CD4-positive, alpha-beta T cell treated with Interleukin-15 for 1 hour (primary cell): Measurements from ENCODE around the gene THOC6.

Source experiments
- DNase-seq: peaks from one replicate; pipeline ENCODE4 v3.0.0-alpha.2; 2020

THOC6 gene

DNA sequence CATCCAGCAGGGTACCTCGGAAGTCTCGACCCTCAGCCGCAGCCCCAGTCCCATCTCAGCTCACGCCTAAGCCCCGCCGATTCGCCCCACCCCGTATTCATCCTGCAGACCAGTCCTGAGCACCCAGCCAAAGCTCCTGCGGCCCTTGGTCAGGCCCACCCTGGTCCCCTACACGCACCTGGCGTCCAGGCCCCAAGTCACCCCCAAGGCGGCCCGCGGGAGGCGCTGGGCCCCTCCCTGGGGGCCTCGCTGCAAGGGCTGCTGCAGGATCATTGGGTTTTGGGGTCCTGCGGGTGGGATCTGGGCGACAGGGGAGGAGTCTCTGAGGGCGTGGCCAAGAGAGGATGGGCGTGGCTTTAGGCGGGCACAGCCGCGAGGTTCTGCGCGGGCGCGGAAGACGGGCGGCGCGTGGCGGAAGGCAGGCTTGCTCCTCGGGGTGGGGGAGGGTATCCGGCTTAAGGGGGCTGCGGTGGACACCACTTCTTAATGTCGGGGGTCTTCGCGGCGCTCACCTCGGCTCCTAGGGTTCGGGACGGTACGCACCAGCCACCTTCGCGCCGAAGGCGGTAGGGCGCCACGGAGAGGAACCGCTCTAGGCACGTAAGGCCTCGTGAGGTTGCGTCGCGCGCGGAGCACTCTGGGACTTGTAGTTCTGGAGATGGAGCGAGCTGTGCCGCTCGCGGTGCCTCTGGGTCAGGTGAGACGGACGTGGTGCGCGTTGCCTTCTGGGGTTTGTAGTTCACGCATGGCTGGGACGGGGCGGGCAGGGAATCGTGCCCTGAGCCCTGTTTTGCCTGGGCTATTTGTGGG lies at the start of gene THOC6, which contains the start of gene HCFC1R1:
Gene THOC6 (plus strand): TSS at position 367 of the 810 bp plus-strand sequence. CDS start 292 bp downstream, at position 659.
Gene HCFC1R1 (minus strand): TSS at position 274 of the 810 bp plus-strand sequence. CDS start 1 bp downstream, at position 273.
- DNase-seq, result peak; percentile 96

DNA sequence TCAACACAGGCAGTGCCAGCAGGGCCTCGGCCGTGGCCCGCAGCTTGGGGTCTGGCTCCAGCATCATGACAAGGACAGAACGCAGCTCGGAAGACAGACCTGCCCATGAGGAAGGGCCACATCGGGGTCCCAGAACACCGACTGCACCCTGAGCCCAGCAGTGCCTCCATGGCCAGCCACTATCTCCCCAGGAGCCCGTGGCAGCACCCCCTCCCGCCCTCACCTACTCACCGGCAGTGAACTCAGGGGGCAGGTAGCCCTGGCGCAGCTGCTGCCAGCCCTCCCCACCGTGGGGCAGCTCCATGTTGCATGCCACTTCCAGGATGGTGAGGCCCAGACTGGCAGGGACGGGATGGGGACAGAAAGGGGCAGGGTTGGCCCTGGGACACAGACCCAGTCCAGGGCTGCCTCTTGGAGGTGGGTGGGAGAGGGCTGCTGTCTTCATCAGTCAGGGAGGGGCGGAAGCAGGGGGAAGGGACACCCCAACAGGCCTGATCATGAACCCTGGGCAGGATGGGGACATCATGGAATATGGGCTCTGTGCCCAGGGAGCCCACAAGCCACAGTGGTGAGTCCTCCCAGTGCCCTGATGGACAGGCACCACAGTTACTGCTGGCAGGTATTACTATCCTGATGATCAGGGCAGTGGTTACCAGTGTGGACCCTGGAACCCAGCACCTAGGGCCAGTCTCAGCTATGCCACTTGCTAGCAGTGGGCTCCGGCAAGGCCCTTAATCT lies 49.3 kb upstream of the THOC6 start:
- no peak for DNase-seq

DNA sequence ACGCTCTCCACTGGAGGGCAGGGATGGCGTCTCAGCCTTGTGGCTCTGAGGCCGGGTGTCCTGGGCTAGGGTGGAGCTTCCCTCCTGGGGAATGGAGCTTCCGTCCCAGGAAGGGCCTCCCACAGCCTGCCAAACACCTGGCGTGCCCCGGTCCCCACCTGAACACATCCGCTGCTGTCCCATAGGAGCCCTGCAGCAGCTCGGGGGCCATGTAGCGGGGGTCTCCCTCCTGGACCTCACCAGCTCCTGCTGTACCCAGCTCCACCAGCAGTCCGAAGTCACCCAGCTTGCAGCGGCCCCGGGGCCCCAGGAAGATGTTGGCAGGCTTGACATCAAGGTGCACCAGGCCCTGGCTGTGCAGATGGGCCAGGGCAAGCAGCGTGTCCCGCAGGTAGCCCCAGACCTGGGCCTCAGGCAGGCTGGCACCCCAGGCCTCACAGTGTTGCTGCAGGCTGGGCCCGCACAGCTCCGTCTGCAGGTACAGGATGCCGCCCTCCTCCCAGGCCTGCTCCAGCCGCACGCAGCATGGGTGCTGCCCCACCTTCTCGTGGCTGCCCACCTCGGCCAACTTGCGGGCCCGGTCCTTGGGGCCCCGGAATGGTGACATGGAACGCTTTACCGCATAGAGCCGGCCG lies 48.6 kb upstream of the THOC6 start:
- DNase-seq, result no peak

DNA sequence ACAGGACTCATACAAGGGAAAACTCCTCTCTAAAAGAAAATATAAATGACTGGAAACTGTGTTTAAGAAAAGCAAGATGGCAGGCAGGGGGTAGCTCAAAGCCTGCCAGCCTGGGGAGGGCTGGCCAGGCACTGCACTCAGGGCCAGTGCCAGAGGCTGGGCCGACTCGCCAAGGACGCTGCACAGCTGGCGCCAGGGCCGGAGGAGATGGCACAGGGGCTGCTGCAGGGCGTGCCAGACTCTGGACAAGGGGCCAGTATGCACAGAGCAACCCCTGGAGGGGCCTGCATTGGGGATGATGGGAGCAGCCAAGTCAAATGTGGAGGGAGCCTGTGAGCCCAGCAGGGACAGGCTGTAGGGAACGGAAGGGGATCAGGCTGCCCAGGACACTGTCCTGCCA lies 47.6 kb upstream of the THOC6 start:
- no peak for DNase-seq

DNA sequence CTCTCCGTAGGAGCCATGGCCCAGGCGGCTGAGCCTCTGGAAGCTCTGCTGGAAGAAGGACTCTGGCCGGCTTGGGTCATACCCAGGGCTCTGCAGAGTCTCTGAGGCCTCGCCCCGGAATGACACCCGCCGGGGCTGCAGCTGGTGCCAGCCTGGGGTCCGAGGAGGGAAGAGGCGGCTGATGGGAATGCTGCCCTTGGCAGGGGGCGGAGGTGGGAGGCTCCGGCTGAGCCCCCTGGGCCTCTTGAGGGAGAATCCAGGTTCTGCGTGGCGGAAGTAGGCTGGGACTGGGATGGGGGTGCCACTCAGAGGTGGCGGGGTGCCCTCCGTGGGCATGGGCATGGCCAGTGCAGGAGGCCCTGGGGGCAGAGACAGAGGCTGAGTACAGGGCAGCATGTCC lies 47.2 kb upstream of the THOC6 start:
- DNase-seq, result no peak

DNA sequence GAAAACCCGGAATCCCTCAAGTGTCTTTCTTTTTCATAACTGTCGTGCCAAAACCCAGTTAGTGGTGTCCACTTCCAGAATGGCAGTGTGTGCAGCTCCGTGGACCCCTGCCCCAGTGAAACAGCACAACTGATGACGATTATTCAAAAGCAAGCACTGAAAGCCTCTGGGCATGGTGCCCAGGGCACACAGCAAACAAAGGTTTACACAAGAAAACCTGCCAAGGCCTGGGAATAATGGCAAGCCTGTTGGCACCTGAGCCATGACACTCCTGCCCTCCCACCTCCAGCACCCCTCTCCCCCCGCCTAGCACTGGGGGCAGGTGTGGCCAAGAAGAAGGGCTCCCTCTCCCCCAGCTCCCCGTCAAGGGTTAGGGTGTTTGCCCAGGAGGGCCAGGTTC lies 46.4 kb upstream of the THOC6 start:
- DNase-seq, result no peak

DNA sequence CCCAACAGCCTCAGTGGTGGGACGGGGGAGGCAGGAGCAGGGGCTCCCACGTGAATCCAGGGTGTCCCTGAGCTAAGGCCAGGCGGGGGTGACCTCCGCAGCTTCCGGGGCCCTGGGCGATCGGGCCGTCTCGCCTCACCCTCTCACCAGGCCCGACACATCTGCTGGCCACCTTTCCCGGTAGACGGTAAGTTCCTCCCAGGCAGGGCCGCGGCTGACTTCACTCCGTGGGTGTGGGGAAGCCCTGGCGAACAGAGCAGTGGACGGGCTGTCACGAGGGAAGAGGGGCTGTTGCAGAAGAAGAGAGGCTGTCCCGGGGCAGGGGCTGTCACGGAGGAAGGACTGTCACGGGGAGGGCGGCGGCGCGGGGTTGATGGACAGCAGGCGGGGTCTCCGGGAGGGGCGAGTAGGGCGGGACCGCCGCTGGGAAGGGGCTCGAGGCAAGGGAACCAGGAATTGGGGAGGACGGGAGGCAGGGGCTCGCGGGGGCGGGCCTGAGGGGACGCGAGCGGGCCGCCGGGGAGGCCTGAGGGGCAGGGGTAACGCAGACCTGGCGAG lies 44.1 kb upstream of the THOC6 start:
- DNase-seq, result no peak

DNA sequence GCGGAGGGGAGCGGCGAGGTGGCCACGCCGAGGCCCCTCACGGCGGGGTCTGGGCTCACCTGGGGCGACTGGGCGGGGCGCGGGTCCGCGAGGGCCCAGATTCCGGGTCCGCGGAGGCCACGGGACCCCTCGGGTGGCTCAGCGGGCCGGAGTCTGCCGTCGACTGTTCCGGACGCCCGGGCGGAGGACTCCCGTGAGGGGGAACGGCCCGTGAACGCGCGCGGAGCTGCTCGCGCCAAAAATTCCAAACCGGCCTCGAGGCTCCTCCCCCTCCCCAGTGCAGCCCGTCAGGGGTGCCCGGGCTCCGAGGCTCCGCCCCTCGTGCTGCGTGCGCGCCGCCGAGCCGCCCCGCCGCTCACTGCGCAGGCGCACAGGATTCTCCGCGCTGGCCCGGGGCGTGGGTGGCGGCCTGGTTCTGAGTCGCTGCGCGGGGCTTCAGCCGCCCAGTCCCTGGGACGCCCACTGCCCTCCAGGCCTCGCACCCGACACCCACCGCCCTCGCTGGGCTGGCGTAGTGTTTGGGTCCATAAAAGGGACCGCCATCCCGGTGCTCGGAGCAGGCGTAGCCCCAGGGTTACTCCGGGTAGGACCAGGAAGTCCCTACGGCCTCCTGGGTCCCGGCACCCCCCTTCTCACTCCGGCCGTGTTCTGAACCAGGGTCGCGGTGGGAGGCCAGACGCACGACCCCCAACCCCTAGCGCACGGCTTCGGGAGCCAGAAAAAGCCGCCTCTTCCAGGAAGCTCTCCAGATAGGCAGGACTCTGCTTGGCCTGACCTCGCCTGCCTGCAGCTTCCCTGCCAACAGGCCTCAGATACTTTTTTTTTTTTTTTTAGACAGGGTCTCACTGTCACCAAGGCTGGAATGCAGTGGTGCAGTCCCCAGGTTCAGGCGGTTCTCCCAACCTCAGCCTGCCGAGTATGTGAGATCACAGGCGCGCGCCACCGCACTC lies 43.3 kb upstream of the THOC6 start, which contains the start of gene PKMYT1:
Gene PKMYT1 (minus strand): TSS at position 220 of the 950 bp plus-strand sequence. CDS start 789 bp downstream, outside the sequence.
- peak; percentile 93 for DNase-seq

DNA sequence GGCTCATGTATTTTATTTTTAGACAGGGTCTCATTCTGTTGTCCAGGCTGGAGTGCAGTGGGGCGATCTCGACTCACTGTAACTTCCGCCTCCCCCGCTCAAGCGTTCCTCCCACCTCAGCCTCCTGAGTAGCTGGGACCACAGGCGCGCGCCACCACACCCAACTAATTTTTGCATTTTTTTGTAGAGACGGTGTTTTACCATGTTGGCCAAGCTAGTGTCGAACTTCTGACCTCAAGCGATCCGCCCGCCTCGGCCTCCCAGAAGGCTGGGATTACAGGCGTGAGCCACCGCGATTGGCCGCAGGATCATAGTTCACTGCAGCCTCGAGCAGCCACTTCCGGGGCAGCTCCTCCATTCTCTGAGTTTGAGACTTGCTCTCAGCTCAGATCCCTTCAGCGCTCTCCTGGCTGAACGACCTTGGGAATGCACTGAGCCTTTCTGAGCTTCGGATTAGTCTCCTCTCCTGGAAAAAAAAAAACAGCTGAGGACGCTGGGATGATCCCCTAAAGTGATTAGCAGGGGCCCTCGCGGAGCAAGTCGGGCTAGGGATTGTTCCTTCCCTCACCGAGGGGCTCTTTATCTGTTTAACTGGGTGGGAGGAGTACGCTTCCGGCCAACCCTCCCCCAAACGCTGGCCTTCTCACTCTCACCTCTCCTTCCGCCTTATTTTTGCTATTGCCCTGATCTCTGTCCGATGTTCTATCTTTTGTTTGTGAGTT lies 42.5 kb upstream of the THOC6 start:
- no peak for DNase-seq

DNA sequence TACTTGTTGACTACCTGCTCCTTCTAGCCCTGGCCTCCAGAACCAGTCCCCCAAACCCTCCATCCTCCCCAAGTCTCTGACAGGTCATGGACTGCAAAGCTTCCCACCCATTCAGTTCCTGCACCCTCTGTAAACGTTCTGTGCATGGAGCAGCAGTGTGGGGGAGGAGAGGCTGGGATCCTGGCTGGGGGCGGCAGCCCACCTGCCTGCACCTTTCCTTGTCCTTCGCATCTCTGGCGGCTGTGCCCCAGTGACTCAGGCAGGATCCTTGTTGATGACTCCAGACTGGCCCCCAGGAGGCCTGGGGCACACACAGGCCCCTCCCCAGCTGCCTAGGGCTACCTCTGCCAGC lies 42.0 kb upstream of the THOC6 start:
- no peak for DNase-seq

DNA sequence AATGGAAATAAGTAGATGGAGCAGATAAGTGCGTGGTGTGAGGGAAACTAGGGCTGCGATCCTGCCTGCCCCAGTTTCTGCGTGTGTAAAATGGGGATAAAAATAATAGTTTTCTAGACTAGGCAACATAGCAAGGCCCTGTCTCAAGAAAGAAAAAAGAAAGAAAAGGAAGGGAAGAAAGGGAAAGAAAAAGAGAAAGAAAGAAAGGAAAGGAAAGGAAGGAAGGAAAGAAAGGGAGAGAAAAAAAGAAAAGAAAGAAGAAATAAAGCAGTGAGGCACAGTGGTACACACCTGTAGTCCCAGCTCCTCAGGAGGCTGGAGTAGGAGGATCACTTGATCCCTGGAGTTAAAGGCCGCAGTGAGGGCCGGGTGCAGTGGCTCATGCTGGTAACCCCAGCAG lies 41.4 kb upstream of the THOC6 start:
- DNase-seq, result no peak

DNA sequence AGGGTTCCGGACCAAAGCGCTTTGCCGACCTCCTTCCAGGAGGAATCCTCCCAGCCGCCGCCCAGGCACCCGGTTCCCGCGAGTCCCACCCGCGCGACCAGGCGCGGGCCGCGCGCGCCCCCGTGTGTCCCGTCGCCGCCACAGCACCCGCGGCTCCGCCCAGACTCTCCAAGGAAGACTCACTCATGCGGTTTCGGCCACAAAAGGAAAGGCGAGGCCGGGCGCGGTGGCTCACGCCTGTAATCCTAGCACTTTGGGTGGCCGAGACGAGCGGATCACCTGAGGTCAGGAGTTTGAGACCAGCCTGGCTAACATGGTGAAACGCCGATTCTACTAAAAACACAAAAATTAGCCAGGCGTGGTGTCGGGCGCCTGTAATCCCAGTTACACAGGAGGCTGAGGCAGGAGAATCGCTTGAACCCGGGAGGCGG lies 40.1 kb upstream of the THOC6 start:
- DNase-seq, result peak; percentile 70

DNA sequence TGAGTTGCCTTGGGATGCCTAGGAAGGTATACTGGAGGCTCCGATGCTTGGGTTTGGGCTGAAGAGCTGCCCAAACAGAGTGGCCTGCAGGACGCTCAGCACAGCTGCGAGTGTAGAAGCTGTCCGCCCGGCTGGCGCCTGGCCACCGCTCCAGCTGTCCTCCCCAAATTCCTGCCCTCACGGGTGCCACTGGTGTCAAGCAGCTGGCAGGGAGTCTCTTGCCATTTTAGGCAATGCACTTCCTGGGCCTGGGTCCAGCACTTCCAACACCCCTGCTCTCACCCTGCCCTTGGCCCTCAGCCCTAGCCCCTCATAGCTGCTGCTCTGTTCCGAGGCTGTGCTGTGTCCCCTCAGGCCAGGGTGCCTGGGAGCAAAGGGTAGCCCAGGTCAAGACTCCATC lies 38.4 kb upstream of the THOC6 start:
- no peak for DNase-seq

DNA sequence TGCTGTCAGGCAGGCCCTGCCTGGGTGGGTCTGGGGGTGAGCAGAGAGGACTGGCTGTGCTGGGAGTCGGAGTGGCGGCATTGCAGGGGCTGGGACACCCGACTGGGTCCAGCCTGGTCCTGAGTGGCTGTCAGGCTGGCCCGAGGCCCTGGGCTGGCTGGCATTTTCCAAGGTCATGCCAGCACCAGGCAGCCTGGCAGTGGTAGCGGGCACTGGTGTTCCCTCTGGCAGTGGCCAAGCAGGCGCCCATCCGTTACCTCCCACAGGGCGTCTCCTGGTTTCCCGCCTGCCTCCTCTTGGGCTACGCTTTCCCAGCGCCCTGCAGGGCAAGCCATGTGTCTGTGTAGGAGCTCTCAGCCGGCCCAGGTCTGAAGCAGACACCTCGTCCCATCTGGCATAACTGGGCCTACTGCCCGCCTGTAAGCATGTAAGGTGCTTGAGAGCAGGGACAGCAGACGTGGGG lies 37.9 kb upstream of the THOC6 start:
- no peak for DNase-seq

DNA sequence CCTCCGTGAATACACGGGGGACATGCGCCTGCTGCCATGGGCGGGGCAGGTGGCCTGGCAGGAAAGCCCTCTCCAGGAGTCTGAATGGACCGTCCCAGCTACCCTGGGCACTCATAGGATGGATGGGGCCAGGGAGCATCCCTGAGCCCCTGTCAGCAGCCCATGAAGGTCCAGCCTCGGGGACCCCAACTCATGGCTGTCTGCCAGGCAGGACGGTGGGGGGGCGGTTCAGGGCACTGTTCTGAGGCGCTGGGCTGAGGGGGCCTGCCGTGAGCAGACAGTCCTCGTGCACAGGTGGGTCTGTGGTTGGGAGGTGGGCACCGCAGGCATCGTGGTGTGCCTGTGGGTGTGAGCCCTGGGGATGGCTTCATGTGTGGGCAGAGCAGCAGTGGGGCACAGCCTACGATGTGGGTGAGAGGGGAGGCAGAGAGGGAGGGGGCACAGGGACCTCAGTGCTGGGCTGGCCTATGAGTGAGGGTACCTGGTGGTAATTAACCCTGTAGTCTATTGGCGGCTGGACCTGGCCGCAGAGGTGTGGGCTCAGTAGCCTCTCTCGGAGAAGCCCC lies 37.1 kb upstream of the THOC6 start:
- no peak for DNase-seq

DNA sequence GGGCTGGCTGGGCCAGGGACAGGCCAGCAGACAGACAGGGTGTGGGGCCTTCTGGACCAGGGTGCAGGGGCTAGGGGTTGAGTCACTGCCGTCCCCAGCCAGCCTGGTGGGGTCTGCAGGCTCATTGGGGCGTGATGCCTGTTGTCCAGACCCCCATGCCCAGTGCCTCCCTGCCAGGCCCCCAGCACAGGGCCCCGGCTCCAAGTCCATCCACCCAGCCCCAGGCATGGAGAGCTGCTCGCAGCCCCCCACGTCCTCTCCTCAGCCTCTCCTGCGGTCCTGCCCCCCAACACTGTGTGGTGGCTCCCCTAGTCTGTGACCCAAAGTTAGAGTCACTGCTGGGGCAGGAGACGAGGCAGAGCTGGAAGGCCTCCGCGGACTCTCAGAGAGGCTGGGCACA lies 36.5 kb upstream of the THOC6 start:
- no peak for DNase-seq

DNA sequence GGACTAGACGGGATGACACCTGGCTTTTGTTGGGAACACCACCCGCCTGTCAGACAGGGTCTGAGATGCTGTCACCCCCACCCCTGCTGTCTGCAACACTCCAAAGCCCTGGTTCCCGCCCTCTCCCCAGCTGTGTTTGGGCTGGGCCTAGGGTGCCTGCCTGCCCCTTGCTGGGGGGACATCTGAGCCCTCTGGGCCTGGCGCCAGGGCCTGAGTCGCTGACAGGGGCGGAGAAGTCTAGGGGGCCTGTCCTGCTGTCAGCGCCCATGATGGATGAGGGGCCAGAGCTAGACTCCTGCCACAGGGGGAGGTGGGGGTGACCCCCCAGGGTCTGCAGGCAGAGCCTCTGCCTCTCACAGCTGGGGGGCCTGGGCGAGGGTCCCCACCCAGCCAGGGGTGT lies 36.0 kb upstream of the THOC6 start:
- DNase-seq, result no peak

DNA sequence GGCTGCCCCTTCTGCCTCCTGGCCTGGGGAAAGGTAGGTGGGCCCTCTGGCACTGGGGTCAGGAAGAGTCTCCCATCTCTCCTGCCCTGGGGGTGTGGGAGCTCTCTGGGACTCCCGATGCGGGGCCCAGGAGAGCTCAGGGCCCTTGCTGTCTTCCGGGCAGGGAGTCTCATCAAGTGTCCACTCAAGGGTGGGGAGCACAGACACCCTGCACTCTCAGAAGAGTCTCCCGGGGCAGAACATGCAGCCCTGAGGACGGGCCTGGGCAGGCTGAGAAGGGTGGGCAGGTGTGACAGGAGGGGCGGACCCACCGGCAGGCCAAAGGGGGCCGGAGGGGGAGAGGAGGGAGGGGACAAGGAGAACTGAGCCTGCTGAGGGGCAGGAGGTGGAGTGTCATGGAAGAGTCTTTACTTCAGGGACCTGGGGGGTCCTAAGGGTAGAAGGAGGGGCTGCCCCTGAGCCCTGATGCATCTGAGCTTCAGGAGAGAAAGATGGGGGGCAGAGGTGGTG lies 35.2 kb upstream of the THOC6 start:
- no peak for DNase-seq

DNA sequence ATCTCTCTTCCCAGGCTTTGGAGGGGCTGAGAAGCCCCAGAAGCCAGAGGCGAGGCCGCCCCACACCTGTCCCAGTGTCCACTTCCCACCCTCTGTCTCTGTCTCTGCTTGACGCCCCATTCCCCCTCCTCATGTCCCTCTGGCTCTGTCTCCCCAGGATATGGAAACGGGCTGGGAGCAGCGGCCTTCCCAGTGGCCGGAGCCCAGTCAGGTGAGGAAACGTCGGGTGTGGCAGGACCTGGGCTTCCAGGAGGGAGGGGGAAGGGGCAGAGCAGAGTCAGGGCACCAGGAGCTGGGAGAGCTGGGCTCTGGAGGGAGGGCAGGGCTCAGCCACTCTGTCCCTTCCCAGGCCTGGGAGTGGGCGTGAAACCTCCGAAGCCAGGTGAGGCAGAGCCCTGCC lies 32.9 kb upstream of the THOC6 start:
- no peak for DNase-seq

DNA sequence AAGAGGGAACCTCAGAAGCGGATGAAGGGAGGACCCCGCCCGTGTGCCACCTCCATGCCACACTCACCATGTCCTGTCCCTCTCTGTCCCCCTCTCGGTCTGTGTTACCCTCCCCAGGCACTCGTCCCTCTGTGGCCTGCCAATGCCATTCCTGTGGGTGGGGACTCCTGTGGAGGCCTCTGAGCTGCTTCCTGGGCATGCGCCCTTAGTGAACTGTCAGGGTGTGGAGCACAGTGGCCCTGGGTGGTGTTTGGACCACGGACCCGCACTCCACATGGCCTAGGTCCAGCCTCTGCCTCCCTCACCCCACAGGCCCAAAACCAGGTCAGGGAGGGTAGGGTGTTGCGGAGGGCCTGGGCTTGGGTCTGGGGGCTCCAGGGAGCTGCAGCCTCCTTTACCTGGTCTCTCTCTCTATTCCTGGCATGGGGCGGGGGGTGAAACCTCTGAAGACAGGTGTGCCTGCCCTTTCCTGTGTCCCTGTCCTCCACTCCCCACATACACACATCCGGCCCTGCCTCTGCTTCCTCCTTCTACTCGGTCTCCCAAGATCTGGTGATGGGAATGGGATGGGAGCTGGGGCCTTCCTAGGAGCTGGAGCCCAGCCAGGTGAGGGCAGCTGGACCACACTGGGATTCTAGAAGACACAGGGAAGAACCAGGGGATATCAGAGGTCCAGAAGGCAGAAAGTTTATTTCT lies 32.1 kb upstream of the THOC6 start:
- no peak for DNase-seq
